LNCAP (cell line): ENCODE measurements around the gene KCNN4.

Source experiments
- TF ChIP-seq, protein P1 (sequence below): fragments of 450-650 bp; IDR thresholded peaks from 2 replicates; pipeline ENCODE4 v1.5.1; 2017; ENCODE audit warnings: mild to moderate bottlenecking

The KCNN4 gene

DNA sequence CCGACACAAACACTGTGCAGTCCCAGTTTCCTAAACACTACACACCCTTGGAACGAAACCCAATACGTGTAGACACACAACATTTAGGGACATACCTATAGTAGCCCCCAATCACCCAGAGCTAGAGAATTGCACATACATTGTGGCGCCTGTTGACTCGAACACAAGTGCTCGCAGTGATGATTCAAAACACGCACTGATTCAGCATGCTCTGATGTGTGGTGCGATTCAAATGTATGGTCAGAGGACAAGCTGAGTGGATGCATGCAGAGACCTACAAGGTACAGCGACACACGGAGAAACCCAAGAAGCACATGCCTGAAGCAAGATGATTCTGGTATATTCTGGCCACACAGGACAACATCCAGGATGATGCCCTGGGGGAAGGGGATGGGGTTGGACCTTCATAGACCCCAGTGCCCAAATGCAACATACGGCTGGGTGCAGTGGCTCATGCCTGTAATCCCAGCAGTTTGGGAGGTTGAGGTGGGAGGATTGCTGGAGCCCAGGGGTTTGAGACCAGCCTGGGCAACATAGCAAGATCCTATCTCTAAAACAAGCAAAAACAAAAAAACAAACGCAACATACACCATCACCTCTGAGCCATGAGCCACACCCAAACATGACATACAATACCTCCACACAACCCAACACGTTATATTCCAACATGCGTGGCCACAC lies 997 bp upstream of the KCNN4 start:
- TF ChIP-seq, protein P1, sequence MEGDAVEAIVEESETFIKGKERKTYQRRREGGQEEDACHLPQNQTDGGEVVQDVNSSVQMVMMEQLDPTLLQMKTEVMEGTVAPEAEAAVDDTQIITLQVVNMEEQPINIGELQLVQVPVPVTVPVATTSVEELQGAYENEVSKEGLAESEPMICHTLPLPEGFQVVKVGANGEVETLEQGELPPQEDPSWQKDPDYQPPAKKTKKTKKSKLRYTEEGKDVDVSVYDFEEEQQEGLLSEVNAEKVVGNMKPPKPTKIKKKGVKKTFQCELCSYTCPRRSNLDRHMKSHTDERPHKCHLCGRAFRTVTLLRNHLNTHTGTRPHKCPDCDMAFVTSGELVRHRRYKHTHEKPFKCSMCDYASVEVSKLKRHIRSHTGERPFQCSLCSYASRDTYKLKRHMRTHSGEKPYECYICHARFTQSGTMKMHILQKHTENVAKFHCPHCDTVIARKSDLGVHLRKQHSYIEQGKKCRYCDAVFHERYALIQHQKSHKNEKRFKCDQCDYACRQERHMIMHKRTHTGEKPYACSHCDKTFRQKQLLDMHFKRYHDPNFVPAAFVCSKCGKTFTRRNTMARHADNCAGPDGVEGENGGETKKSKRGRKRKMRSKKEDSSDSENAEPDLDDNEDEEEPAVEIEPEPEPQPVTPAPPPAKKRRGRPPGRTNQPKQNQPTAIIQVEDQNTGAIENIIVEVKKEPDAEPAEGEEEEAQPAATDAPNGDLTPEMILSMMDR = no peak

GRCh38 chr19:43779820-43780219 lies 953 bp downstream of the KCNN4 start:
- TF ChIP-seq, protein P1 = no peak

DNA sequence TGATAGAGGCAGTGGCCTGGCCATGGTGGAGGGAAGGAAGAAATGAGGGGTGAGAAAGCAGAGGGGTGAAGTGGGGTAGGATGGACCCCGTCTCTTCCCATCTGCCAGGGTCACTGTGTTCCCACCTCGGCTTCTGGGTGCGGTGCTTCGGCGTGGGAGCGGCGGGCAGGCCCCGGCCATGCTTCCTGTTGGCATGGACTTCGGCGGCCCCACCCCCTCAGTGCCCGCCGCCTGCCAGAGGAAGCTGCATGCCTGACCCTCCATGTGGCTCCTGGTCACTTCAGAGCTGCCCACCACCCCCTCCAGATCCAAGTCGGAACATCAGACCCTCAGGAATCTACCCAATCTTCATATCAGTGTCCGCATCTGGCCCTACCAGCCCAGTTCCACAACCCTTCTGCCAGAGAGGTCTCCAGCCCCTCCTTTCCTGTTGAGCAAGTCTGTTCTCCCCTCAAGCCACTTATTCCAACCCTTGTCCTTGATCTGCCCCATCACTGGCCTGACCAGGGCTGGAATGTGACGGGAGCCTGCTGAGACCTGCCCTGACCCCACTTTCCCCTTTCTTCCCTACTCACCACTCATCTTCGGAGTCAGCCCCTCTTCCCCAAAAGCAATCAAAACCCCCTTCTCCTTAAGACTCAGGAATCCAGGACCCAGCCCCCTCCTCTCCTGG lies 1.5 kb downstream of the KCNN4 start:
- TF ChIP-seq, protein P1 = no peak

DNA sequence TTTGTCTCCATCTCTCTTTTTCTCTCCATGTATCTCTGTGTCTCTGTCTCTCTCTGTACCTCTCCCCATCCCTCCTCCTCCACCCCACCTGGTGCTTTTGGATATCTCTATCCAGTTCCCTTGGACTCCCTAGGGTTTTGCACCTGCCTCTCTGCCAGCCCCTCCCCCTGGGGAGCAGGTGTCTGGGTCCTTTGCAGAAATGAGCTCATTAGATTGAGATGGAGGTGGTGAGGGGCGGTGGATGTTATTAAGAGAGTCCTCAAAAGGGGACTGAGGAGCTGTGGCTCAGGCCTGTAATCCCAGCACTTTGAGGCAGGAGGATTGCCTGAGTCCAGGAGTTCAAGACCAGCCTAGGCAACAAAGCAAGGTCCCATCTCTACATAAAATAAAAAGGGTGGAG lies 2.1 kb downstream of the KCNN4 start:
- TF ChIP-seq, protein P1 = no peak

DNA sequence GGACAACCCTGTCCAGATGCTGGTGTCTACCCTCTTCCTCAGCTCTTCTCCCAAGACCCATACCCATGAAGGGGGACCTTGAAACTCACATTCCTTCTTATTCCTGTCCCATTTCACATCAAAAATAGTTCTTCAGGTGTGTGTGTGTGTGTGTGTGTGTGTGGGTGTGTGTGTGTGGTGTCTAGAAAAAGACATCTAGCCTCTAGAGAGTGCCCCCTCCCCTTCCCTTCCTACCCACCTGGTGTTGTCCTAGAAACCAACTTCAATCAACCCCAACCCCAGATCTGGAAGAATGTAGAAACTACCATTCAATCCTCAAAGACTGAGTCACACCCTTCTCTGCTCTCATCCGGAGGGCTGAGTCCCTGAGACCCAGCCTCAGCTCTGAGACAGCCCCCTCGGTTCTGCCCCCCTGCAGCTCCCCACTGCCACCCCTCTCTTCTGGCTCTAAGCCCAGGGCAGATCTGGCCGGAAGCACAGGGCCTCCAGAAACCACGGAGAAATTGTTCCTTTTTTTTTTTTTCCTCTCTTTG lies 3.5 kb downstream of the KCNN4 start:
- TF ChIP-seq, protein P1 = no peak

- TF ChIP-seq, protein P1 = no peak
Observed at GRCh38 chr19:43776286-43776685, 4.5 kb downstream of the KCNN4 start.

DNA sequence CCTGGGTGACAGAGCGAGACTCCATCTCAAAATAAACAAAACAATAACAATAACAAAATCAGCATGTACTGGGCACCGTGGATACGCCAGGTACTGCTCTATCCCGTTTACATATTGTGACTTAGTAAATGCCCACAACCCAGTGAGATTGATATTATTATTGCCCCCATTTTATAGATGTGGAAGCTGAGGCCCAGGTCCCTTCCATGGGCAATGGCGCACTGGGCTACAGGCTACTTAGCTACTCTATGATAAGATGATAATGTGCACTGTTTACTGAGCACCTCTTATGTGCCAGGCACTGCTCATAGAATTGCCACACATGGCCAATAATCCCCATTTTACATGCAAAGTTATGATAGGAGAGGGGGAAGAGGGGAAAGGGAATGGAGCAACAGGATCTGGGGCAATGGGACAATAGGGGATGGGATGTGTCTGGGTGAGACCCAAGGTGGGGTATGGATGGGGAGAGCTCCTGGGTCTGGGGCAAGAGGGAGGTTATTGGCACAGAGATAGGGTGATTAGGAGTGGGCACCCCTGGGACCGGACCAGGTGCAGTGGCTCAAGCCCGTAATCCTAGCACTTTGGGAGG lies 5.4 kb downstream of the KCNN4 start:
- TF ChIP-seq, protein P1 = no peak
